ENCODE results near the gene ZNF837.

The ZNF837 gene

DNA sequence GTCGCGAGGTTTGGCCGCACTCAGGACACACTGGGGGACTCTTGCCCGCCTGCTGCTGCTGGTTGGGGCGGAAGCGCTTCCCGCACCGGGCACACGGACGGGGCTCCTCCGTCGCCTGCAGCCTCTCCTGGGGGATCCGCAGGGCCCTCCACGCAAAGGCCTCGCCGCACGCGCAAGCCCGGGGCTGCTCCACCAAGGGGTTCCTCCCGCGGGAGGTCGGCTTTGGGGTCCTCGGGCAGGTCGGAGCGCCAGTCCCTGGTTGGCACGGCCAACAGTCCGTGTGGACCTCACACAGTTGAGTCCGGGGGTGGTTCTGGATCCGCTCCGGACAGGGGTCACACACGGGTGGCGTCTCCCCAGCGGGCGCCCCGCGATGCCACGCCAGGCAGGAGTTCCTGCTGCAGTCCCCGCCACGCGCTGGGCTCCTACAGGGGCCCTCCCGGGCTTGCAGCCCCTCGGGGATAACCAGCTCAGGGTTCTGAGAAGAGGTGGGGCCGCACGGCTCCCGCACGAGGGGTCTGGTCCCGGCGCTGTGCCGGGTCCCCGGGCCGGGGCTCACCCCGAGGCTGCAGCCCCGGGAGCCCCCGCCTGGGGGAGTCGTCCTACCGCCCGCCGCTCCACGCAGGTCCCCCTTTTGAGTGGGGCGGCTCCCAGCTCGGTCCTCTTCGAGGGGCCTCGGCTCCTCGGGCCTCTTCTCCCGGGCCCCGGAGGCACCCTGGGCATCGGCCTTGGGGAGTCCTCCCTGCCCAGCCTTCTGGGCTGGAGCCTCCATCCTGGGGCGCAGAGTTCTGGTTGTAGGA, 12.1 kb downstream of the ZNF837 start:
- no peak for DNase-seq

- DNase-seq, result no peak
Observed at GRCh38 chr19:58367698-58368454, 13.0 kb downstream of the ZNF837 start.

GRCh38 chr19:58366585-58367430, 14.0 kb downstream of the ZNF837 start:
- no peak for DNase-seq

DNA sequence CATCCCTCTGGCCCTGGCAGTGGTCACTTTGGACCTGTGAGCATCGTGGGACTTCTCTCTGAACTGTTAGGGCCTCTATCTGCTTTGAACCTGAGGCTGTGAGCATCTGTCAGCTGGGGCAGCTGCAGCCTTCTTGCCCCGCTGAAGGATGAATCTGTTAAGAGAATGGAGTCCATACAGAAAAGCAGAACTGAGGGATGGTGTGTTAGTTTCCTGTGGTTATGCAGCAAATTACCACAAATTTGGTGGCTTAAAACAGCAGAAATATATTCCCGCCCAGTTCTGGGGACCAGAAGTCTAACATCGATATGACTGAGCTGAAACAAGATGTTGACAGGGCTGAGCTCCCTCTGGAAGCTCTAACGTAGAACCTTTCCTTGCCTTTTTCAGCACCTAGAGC, 16.7 kb downstream of the ZNF837 start:
- no peak for DNase-seq

DNA sequence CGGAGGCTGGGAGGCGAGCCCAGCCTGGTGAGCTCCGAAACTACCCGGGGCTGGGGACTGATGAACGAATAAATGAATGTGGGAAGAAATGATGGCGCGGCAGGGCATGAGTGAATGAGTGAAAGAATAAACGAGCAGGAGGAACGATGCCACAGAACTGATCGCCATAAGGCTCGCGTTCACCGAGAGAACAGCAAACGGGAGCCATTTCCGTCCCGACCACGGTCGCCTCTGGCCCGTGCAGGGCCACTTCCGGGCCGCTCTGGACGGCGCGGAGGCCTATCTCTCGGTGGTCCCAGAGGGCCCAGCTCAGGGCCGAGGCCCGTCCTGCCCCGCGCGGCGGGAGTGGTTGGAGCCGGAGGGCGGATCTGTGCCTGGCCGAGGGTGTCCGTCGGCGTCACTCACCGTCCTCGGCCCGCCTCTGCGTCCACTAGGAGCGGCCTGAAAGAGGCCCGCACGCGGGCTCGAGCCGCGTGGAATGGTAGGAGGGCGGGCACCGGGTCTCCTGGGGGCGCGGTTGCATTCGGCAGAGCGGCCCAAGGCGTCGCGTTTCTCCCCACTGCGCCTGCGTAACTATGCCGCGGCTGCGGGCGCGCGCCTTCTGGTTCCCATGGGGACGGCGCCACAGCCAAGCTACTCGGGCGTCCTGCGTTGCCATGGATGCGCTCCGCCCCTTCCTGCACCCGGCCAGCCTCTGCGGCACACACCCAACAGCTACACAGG, 18.4 kb downstream of the ZNF837 start, which contains the start of gene ZNF497:
Gene ZNF497 (minus strand): TSS at position 480 of the 723 bp plus-strand sequence. CDS start 5,116 bp downstream, outside the sequence.
- DNase-seq, result peak; percentile 98

- DNase-seq, result peak; percentile 76
Observed at GRCh38 chr19:58361900-58362271, 18.9 kb downstream of the ZNF837 start.

DNA sequence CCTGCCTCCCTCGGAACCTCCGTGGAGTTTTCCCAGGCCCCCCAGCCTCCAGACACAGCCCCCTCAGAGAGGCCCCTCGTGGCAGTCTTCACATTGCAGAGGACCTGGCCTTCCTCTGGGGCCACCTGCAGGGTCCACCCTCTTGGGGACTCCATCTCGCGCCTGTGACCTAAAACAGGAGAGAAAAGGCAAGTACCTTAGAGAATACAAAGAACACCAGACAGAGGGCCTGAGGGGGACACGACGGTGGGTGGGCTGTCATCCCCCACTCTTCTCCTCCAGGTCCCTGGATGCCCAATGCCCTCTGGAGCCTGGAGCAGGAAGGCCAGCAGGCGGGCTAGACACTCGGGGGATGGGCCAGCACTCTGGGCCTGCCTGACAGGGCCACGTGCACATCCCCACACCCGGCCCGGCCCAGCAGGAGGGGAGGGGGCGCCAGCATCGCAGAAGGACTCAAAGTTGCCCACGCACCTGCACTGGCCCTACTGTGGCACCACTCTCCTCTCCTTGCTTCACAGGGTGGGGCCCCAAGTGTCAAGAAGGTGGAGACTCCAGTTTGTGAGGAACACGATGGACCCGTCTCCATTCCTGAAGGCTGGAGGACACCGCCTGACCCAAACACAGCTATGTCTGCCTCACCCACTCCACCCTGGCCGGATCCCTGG, 23.2 kb downstream of the ZNF837 start:
- DNase-seq, result no peak

DNA sequence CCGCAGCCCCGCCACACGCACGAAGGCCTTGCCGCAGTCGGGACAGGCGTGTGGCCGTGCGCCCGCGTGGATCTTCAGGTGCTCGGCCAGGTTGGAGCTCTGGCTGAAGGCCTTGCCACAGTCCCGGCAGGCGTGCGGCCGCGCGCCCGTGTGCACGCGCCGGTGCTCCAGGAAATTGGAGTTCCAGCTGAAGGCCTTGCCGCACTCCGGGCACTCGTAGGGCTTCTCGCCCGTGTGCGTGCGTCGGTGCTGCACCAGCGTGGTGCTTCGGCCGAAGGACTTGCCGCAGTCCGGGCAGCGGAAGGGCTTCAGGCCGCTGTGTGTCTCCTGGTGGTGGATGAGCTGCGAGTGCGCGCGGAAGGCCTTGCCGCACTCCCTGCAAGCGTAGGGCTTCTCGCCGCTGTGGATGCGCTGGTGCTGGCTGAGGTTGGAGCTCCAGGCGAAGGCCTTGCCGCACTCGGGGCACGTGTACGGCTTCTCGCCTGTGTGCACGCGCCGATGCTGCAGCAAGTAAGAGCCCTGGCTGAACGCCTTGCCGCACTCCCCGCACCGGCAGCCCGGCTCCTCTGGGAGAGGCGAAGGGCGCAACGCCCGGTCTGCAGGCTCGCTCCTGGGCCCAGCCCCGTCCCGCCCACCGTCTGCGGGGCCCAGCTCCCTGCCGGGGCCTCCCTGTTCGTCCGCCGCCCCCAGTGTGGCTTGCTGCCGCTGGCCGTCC, 23.9 kb downstream of the ZNF837 start:
- no peak for DNase-seq

DNA sequence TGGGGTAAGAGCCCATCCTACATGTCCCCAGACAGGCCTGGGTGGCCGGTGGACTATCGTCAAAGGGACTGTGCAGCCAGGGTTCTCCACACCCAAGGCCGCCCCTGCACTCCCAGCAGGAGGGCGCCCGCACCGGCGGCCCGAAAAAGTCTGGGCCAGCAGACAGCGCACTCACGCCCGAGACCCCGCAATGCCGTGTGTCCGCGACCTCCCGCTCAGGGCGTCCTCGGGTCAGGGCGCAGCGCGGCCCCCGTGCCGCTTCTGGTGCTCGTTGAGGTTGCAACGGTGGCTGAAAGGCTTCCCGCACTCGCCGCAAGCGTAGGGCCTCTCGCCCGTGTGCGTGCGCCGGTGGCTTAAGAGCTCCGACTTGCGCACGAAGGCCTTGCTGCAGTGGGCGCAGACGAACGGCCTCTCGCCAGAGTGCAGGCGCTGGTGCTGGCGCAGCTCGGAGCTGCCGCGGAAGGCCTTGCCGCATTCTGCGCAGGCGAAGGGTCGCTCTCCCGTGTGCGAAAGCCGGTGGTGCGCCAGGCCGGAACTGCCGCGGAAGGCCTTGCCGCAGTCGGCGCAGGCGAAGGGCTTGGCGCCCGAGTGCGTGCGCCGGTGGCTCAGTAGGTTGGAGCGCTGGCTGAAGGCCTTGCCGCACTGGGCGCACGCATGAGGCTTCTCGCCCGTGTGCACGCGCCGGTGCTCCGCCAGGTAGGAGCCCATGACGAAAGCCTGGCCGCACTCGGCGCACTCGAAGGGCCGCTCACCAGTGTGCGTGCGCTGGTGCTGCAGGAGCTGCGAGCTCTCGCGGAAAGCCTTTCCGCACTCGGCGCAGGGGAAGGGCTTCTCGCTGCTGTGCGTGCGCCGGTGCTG, 24.7 kb downstream of the ZNF837 start:
- peak; percentile 45 for DNase-seq

- DNase-seq, result no peak
Observed at GRCh38 chr19:58355215-58355796, 25.5 kb downstream of the ZNF837 start.

- no peak for DNase-seq
Observed at GRCh38 chr19:58354478-58355030, 26.3 kb downstream of the ZNF837 start.

- no peak for DNase-seq
Observed at GRCh38 chr19:58353717-58354477, 26.9 kb downstream of the ZNF837 start.

DNA sequence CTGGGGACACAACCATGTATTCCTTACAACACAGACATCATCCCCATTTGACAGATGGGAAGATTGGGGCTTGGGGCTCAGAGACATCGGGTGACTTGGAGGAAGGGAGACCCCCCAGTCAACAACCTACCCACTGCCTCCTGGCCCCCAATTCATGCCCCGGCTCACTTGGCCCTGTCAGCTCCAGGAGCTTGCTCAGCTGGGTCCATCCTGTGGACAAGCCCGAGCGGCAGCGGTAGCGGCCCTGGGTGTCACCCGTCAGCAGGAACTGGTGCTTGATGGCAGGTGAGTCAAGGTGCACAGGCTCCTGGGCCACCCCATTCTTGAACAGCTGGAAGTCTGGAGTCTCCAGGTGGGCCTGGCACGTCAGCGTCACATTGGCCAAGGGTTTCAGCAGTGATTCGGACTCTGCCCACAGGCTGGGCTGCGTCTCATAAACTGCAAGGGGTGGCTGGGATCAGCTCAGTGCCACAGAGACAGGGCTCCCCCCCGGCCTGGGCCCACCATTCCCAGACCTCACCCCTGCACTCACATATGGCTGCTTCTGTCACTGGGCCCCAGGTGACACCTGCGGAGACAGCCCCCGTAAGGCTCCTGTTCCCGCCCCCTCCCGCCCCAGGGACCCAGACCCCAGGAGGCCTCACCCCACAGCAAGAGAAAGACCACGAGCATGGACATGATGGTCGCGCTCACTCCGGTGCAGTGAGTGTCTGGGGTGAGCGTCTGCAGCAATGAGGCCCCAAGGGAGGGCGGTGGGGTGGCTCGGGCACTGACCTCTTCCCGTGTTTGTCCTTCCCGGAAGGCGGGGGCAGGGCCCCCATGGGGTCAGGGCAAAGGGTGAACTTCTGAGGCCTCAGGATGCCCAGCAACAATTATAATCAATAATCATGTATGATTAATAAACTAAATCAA, 27.8 kb downstream of the ZNF837 start, which contains the start of gene A1BG:
Gene A1BG (minus strand): TSS at position 733 of the 912 bp plus-strand sequence. CDS start 55 bp downstream, at position 678.
- no peak for DNase-seq

- no peak for DNase-seq
Observed at GRCh38 chr19:58351990-58352755, 28.7 kb downstream of the ZNF837 start.

DNA sequence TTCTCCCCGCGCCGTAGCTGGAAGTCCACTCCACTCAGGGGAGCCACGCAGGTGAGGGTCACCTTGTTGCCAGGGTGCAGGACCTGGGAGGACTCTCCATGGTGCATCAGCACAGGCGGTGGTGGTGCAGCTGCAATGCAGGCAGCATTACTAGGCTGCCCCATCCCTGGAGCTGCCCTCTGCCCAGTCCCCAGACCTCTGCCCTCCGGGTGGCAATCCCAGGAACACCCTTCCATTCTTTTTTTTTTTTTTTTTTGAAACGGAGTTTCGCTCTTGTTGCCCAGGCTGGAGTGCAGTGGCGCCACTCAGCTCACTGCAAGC, 29.3 kb downstream of the ZNF837 start:
- no peak for DNase-seq

DNA sequence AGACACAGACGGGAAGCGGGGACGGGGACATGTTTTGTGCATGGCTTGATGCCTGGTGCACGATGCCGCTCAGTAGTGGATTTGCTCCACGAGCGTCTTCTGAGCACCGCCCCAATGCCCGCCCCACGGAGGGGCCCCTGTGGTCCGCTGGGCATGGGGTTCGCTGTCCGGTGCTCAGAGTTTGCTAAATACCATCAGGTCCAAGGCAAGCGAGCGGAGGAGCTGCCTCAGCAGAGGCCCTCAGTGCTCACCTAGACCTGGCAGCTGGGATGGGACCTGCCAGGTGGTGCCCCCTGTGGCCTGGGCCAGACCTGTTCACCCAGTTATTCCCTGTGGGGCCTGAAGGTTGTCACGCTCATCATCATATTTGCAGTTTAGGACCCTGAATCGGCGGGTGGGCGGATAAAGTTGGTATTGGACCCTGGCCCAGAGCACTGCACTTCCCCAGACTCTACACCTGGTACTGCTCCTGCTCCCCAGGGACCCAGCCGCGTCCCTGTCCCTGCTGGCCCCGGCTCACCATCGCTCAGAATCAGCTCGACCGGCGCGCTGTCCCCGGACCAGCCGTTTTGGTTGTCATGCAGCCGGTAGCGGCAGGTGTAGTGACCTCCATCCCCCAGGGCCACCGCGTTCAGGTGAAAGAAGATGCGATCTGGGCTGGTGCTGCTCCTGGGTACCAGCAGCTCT, 29.8 kb downstream of the ZNF837 start:
- no peak for DNase-seq

All from stimulated activated CD8-positive, alpha-beta memory T cell treated with anti-CD3 and anti-CD28 coated beads, Interleukin-4, amount 100 ng/mL, for 48 hours (primary cell).